Astrocyte of the cerebellum (primary cell): ENCODE results near the gene ALDH8A1.

Experiments
- DNase-seq: peaks from one replicate; pipeline ENCODE4 v3.0.0-alpha.2; 2011; ENCODE audit warnings: low read depth
- H3K4me3 ChIP-seq: 2 replicates; pipeline ENCODE4 v1.5.1; 2011; ENCODE audit warnings: mild to moderate bottlenecking, low read depth, low read length, moderate library complexity
- CTCF ChIP-seq: IDR thresholded peaks from 2 replicates; pipeline ENCODE4 v1.5.1; 2012; ENCODE audit warnings: low read length, low read depth, moderate library complexity, mild to moderate bottlenecking; ENCODE audit errors: missing control alignments
- in situ Hi-C: cut with HindIII; loops from 2 replicates; pipeline ENCODE4 v1.10.0; 2017; ENCODE audit warnings: low sequenced_read_pairs

ALDH8A1 gene

GRCh38 chr6:134868812-134869211, 81.1 kb downstream of the ALDH8A1 start:
- no peak for TF ChIP-seq CTCF
- no peak for DNase-seq
- no peak overlapping the region for H3K4me3 ChIP-seq
- in situ Hi-C loops: no loop called here
